Mesothelial cell of epicardium (in vitro differentiated cells): ENCODE data around the gene ANO8. TPM values are rescaled to one million over a fixed set of nuclear protein-coding genes. Genes with fewer than 3 reads are reported as not detected.

Source experiments
- DNase-seq, 2 experiments: peaks; one replicate each; pipeline ENCODE4 v3.0.0; 2021; ENCODE audit warnings: low spot score in 2 of 2; ENCODE audit not compliant: unreplicated experiment in 2 of 2
- H3K27ac Mint-ChIP-seq: 2 replicates; pipeline ENCODE4 v1.8.0; 2021; ENCODE audit warnings: mixed read lengths
- H3K27me3 Mint-ChIP-seq: 2 replicates; pipeline ENCODE4 v1.8.0; 2021; ENCODE audit warnings: low read depth, mixed read lengths
- H3K36me3 Mint-ChIP-seq: 2 replicates; pipeline ENCODE4 v1.8.0; 2021; ENCODE audit warnings: mixed read lengths
- H3K4me1 Mint-ChIP-seq: 2 replicates; pipeline ENCODE4 v1.8.0; 2021; ENCODE audit warnings: mixed read lengths
- H3K4me3 Mint-ChIP-seq: 2 replicates; pipeline ENCODE4 v1.8.0; 2021; ENCODE audit warnings: mild to moderate bottlenecking, moderate library complexity, mixed read lengths
- H3K9me3 Mint-ChIP-seq: 2 replicates; pipeline ENCODE4 v1.8.0; 2021; ENCODE audit warnings: mixed read lengths
- CTCF ChIP-seq: fragments of 200-600 bp; sonication (generic); IDR thresholded peaks from one replicate; pipeline ENCODE4 v1.5.0; 2021; ENCODE audit warnings: antibody characterized with exemption; ENCODE audit not compliant: unreplicated experiment
- total RNA-seq: library from RNA; stranded (reverse); gene quantifications from 3 replicates; pipeline ENCODE4 v1.2.1, GENCODE V29; 2021

The ANO8 gene
- total RNA-seq, 1 donor from 2014 or later, result 43.5 TPM

DNA sequence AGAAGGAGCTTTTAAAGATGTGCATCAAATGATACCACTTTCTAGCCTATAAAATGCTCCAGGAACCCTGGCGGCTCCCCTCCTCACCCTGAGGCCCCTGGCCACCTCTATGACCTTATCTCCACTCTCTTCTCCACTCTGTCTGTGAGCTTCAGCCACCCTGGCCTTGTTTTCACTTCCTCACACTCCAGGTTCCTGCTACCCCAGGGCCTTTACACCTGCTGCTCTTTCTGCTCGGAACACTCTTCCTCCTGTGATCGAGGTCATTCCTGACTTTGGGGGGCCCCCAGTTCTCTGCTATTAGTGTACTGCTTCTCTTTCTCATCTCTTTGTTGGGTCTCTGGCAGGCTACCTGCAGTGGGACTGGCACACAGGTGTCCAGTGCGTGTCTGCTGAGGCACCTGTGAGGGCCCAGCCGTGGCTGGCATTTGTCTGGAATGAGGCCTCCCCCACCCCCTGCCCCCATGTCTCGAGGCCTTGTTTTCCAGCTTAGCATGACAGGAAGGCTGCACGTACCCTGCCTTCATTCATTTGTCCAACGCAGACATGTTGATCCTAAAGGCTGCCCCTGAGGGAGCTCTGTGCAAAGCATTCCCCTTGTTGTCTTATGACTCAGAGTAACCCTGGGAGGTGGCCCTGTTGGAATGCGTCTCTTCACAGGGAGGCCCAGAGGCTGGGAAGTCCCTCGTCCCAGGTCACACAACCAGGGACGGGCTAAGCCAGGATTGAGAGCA lies 23.0 kb downstream of the ANO8 start:
- TF ChIP-seq CTCF, result no peak
- H3K27ac Mint-ChIP-seq, result peak overlapping the region; percentile 22
- DNase-seq, result no peak
- H3K9me3 Mint-ChIP-seq, result no peaks in the 10 kb centered on the region
- H3K36me3 Mint-ChIP-seq, result peaks cover 15% of the 10 kb centered on the region
- H3K27me3 Mint-ChIP-seq, result no peaks in the 10 kb centered on the region
- H3K4me3 Mint-ChIP-seq, result peak overlapping the region; percentile 37
- peaks cover 20% of the 10 kb centered on the region for H3K4me1 Mint-ChIP-seq

GRCh38 chr19:17309965-17310461 lies 24.6 kb downstream of the ANO8 start:
- TF ChIP-seq CTCF, result no peak
- peak overlapping the region; percentile 94 for H3K27ac Mint-ChIP-seq
- peak overlapping the region; percentile 97 for H3K4me3 Mint-ChIP-seq

DNA sequence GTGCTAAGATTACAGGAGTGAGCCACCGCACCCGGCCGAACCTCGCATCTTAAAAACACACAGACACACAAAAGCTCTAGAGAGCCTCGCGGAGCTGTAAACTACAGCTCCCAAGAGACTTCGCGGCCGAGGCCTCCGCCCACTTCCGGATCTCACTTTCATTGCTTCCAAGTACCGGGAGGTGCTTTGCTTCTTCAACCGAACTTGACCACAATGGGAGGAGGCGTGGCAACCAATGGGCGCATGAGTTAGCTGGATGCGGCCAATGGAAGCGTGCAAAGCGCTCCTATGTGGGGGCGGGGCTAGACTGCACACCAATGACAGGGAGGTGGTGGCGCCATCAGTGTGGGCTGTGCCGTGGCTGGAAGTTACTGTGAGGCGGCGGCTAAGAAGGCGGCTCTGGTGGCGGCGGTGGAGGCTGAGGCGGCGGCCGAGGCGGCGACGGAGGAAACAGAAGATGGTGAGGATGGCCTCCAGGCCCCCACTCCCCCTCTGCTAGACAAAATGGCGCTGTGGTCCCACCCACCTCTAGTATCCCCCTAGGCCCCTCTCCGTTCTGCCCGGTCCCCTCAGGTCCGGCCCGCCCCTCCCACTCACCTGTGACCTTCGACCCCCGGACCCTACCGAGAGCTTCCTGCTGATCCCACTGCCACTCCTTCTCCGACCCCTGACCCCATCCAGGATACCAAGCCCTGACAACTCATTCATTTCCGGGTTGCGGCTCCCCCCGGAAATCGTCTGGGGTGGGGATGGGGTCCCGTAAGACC lies 25.3 kb downstream of the ANO8 start, which contains the start of gene DDA1:
Gene DDA1, plus strand, starts transcription at position 366 of the 767 bp plus-strand sequence. Its CDS starts 92 bp downstream, at position 458.
- Mint-ChIP-seq H3K36me3 (peaks cover 7% of the 10 kb centered on the region), H3K27ac (peak within 1 kb of the TSS; percentile 94), H3K4me1 (peaks cover 31% of the 10 kb centered on the region), H3K4me3 (peak within 1 kb of the TSS; percentile 97), H3K27me3 (no peaks in the 10 kb centered on the region), H3K9me3 (no peaks in the 10 kb centered on the region)
- DNase-seq, result peak; percentile 96 to 98
- no peak for TF ChIP-seq CTCF

More at GRCh38 chr19:17309965-17310461, 24.6 kb downstream of the ANO8 start:
- Mint-ChIP-seq H3K9me3 (no peaks in the 10 kb centered on the region), H3K4me1 (peaks cover 28% of the 10 kb centered on the region), H3K27me3 (no peaks in the 10 kb centered on the region), H3K36me3 (peaks cover 7% of the 10 kb centered on the region)
- DNase-seq, result no peak

DNA sequence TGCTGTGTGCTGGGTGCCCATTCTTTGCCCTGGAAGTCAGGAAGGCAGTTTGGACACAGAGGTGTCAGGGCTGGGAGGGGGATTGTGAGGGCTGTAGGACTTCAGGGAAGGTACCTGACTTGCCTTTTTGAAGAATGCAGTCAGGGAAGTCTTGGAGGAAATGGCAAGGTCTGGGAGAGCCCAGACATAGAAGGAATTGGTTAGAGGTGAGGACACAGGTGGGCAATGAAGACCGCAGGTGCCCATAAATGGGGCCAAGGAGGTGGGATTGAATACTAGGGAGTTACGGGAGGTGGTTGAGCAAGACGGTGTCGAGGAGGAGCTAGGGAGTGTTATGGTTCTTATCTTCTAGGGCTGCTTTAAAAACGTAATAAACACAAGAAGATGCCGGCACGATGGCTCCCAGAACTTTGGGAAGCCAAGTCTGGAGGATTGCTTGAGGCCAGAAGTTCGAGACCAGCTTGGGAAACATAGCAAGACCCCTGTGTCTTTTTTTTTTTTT lies 26.7 kb downstream of the ANO8 start:
- no peaks in the 10 kb centered on the region for H3K9me3 Mint-ChIP-seq
- peak overlapping the region; percentile 68 for H3K27ac Mint-ChIP-seq
- TF ChIP-seq CTCF, result no peak
- peaks cover 37% of the 10 kb centered on the region for H3K4me1 Mint-ChIP-seq
- no peaks in the 10 kb centered on the region for H3K27me3 Mint-ChIP-seq
- no peaks in the 10 kb centered on the region for H3K36me3 Mint-ChIP-seq
- no peak for DNase-seq
- peak overlapping the region; percentile 33 for H3K4me3 Mint-ChIP-seq

- no peaks in the 10 kb centered on the region for H3K9me3 Mint-ChIP-seq
- peak overlapping the region; percentile 90 for H3K4me3 Mint-ChIP-seq
- H3K4me1 Mint-ChIP-seq, result peaks cover 44% of the 10 kb centered on the region
- no peaks in the 10 kb centered on the region for H3K27me3 Mint-ChIP-seq
- no peak for TF ChIP-seq CTCF
- no peak for DNase-seq
- peak overlapping the region; percentile 95 for H3K27ac Mint-ChIP-seq
- no peaks in the 10 kb centered on the region for H3K36me3 Mint-ChIP-seq
Observed at GRCh38 chr19:17306285-17306714, 28.4 kb downstream of the ANO8 start.
